ENCODE results near the gene CTSZ. TPM values are rescaled to one million over a fixed set of nuclear protein-coding genes. Genes with fewer than 3 reads are reported as not detected.
"Not testable (repeated sequence)": the region's sequence is repeated elsewhere in the genome, so short reads cannot be mapped to it uniquely, and the experiment has no call there.

CTSZ gene
- total RNA-seq, 8 experiments from 2014 or later: 0.71 to 114 (median 3.3) TPM

GRCh38 chr20:58976061-58976730 is 30.9 kb downstream of the CTSZ start:
- no peak overlapping the region for H3K4me3 ChIP-seq
- ATAC-seq (replicated peaks in 6 of 8): no peak
- H3K4me1 ChIP-seq (replicated peaks in 1 of 2): no peaks in the 10 kb centered on the region
- in situ Hi-C loops (cut with MboI; ENCODE audit: low pct_unique_long_range_greater_than_20kb in 2 of 9, low sequenced_read_pairs in 9 of 9, unreplicated experiment in 9 of 9): no loop called here
- WGBS, 10 experiments: 46 to 100% (median 83%) methylated on average over 1 to 3 of the region's 3 CpGs
- H3K27ac ChIP-seq: no peak overlapping the region

GRCh38 chr20:58975353-58975752 is 31.7 kb downstream of the CTSZ start:
- Histone ChIP-seq H3K4me1 (replicated peaks in 1 of 2) (no peaks in the 10 kb centered on the region), H3K27ac (no peak overlapping the region), H3K4me3 (no peak overlapping the region)
- no peak for ATAC-seq (replicated peaks in 6 of 8)
- in situ Hi-C loops (cut with MboI; ENCODE audit: low pct_unique_long_range_greater_than_20kb in 2 of 9, low sequenced_read_pairs in 9 of 9, unreplicated experiment in 9 of 9): no loop called here
- WGBS, 10 experiments: 14 to 100% (median 84%) methylated on average over 1 of the region's 1 CpG; no CpG with 5 or more reads in 2 of the 10 experiments

- no peak overlapping the region for H3K4me3 ChIP-seq
- no peak overlapping the region for H3K27ac ChIP-seq
- 39 to 96% (median 83%) methylated on average over 3 of the region's 3 CpGs; no CpG with 5 or more reads in 1 of the 10 experiments for WGBS, 10 experiments
- no peaks in the 10 kb centered on the region for H3K4me1 ChIP-seq (replicated peaks in 1 of 2)
- in situ Hi-C loops (cut with MboI; ENCODE audit: low pct_unique_long_range_greater_than_20kb in 2 of 9, low sequenced_read_pairs in 9 of 9, unreplicated experiment in 9 of 9): no loop called here
- no peak for ATAC-seq (replicated peaks in 6 of 8)
These were observed 33.2 kb downstream of the CTSZ start for GRCh38 chr20:58973866-58974265.

- Histone ChIP-seq H3K27ac (no peak overlapping the region), H3K4me3 (no peak overlapping the region), H3K4me1 (replicated peaks in 1 of 2) (no peaks in the 10 kb centered on the region)
- in situ Hi-C loops (cut with MboI; ENCODE audit: low pct_unique_long_range_greater_than_20kb in 2 of 9, low sequenced_read_pairs in 9 of 9, unreplicated experiment in 9 of 9): no loop called here
- 33 to 84% (median 67%) methylated on average over 1 to 4 of the region's 4 CpGs; no CpG with 5 or more reads in 3 of the 10 experiments for WGBS, 10 experiments
- no peak for ATAC-seq (replicated peaks in 6 of 8)
These were observed 33.9 kb downstream of the CTSZ start for GRCh38 chr20:58973179-58973578.

- in situ Hi-C loops (cut with MboI; ENCODE audit: low pct_unique_long_range_greater_than_20kb in 2 of 9, low sequenced_read_pairs in 9 of 9, unreplicated experiment in 9 of 9): no loop called here
- H3K4me3 ChIP-seq: no peak overlapping the region
- no peaks in the 10 kb centered on the region for H3K4me1 ChIP-seq (replicated peaks in 1 of 2)
- no peak for ATAC-seq (replicated peaks in 6 of 8)
- 20 to 100% (median 67%) methylated on average over 1 to 5 of the region's 6 CpGs; no CpG with 5 or more reads in 1 of the 10 experiments for WGBS, 10 experiments
- no peak overlapping the region for H3K27ac ChIP-seq
These were observed 35.6 kb downstream of the CTSZ start for GRCh38 chr20:58971429-58971828.

- Histone ChIP-seq H3K4me3 (no peak overlapping the region), H3K27ac (no peak overlapping the region), H3K4me1 (replicated peaks in 1 of 2) (no peaks in the 10 kb centered on the region)
- in situ Hi-C loops (cut with MboI; ENCODE audit: low pct_unique_long_range_greater_than_20kb in 2 of 9, low sequenced_read_pairs in 9 of 9, unreplicated experiment in 9 of 9): no loop called here
- 0 to 75% (median 30%) methylated on average over 1 of the region's 1 CpG; no CpG with 5 or more reads in 4 of the 10 experiments for WGBS, 10 experiments
- ATAC-seq (replicated peaks in 6 of 8): no peak
These were observed 36.9 kb downstream of the CTSZ start for GRCh38 chr20:58970146-58970545.

GRCh38 chr20:58969439-58969838 is 37.6 kb downstream of the CTSZ start:
- in situ Hi-C loops (cut with MboI; ENCODE audit: low pct_unique_long_range_greater_than_20kb in 2 of 9, low sequenced_read_pairs in 9 of 9, unreplicated experiment in 9 of 9): no loop called here
- H3K4me1 ChIP-seq (replicated peaks in 1 of 2): no peaks in the 10 kb centered on the region
- no peak for ATAC-seq (replicated peaks in 6 of 8)
- no peak overlapping the region for H3K4me3 ChIP-seq
- no peak overlapping the region for H3K27ac ChIP-seq
- WGBS, 10 experiments: 20 to 100% (median 71%) methylated on average over 1 to 2 of the region's 2 CpGs

GRCh38 chr20:58967652-58968429 is 39.2 kb downstream of the CTSZ start:
- Histone ChIP-seq H3K4me3 (no peak overlapping the region), H3K4me1 (replicated peaks in 1 of 2) (no peaks in the 10 kb centered on the region), H3K27ac (no peak overlapping the region)
- WGBS, 10 experiments: 3 to 100% (median 79%) methylated on average over 2 to 9 of the region's 10 CpGs; no CpG with 5 or more reads in 4 of the 10 experiments
- in situ Hi-C loops (cut with MboI; ENCODE audit: low pct_unique_long_range_greater_than_20kb in 2 of 9, low sequenced_read_pairs in 9 of 9, unreplicated experiment in 9 of 9): no loop called here
- no peak for ATAC-seq (replicated peaks in 6 of 8)

GRCh38 chr20:58965270-58966064 is 41.6 kb downstream of the CTSZ start:
- no peak for ATAC-seq (replicated peaks in 6 of 8)
- no peak overlapping the region for H3K4me3 ChIP-seq
- H3K27ac ChIP-seq: no peak overlapping the region
- in situ Hi-C loops (cut with MboI; ENCODE audit: low pct_unique_long_range_greater_than_20kb in 2 of 9, low sequenced_read_pairs in 9 of 9, unreplicated experiment in 9 of 9): no loop called here
- no peaks in the 10 kb centered on the region for H3K4me1 ChIP-seq (replicated peaks in 1 of 2)
- WGBS, 10 experiments: 0 to 83% (median 45%) methylated on average over 1 to 6 of the region's 14 CpGs; no CpG with 5 or more reads in 1 of the 10 experiments

- ATAC-seq (replicated peaks in 6 of 8); in situ Hi-C loops (cut with MboI; ENCODE audit: low pct_unique_long_range_greater_than_20kb in 2 of 9, low sequenced_read_pairs in 9 of 9, unreplicated experiment in 9 of 9); H3K4me3 ChIP-seq; H3K4me1 ChIP-seq (replicated peaks in 1 of 2); H3K27ac ChIP-seq: not testable (repeated sequence)
- WGBS, 10 experiments: 9 to 97% (median 78%) methylated on average over 2 to 5 of the region's 5 CpGs; no CpG with 5 or more reads in 3 of the 10 experiments
These were observed 43.1 kb downstream of the CTSZ start for GRCh38 chr20:58963922-58964321.

- in situ Hi-C loops (cut with MboI; ENCODE audit: low pct_unique_long_range_greater_than_20kb in 2 of 9, low sequenced_read_pairs in 9 of 9, unreplicated experiment in 9 of 9): no loop called here
- Histone ChIP-seq H3K4me1 (replicated peaks in 1 of 2) (no peaks in the 10 kb centered on the region), H3K27ac (no peak overlapping the region), H3K4me3 (no peak overlapping the region)
- WGBS, 10 experiments: 10 to 100% (median 89%) methylated on average over 1 to 6 of the region's 8 CpGs; no CpG with 5 or more reads in 5 of the 10 experiments
- peak in 1 of 8 experiments; percentile 24 for ATAC-seq (replicated peaks in 6 of 8)
These were observed 43.9 kb downstream of the CTSZ start for GRCh38 chr20:58963060-58963584.

GRCh38 chr20:58959652-58960051 is 47.4 kb downstream of the CTSZ start:
- ATAC-seq (replicated peaks in 6 of 8): no peak
- WGBS, 10 experiments: 40 to 83% (median 68%) methylated on average over 2 to 6 of the region's 6 CpGs; no CpG with 5 or more reads in 2 of the 10 experiments
- Histone ChIP-seq H3K27ac (no peak overlapping the region), H3K4me1 (replicated peaks in 1 of 2) (no peaks in the 10 kb centered on the region), H3K4me3 (no peak overlapping the region)
- in situ Hi-C loops (cut with MboI; ENCODE audit: low pct_unique_long_range_greater_than_20kb in 2 of 9, low sequenced_read_pairs in 9 of 9, unreplicated experiment in 9 of 9): no loop called here

GRCh38 chr20:58956078-58956477 is 51.0 kb downstream of the CTSZ start:
- H3K4me1 ChIP-seq (replicated peaks in 1 of 2): no peaks in the 10 kb centered on the region
- no peak for ATAC-seq (replicated peaks in 6 of 8)
- H3K4me3 ChIP-seq: no peak overlapping the region
- no peak overlapping the region for H3K27ac ChIP-seq
- in situ Hi-C loops (cut with MboI; ENCODE audit: low pct_unique_long_range_greater_than_20kb in 2 of 9, low sequenced_read_pairs in 9 of 9, unreplicated experiment in 9 of 9): no loop called here
- 60 to 97% (median 86%) methylated on average over 5 to 8 of the region's 8 CpGs; no CpG with 5 or more reads in 1 of the 10 experiments for WGBS, 10 experiments
